ENCODE data around the gene RERE.

Gene RERE

GRCh38 chr1:8494681-8495080, 322.8 kb downstream of the RERE start:
- no peak for TF ChIP-seq JUND (IDR thresholded peaks at IDR 0.05; ENCODE audit: low read depth)
- DNase-seq (ENCODE audit: low read depth in 1 of 2, low spot score in 1 of 2) = no peak
- in situ Hi-C loops (cut with HindIII; ENCODE audit: low pct_unique_long_range_greater_than_20kb, low sequenced_read_pairs) = no loop called here

- no peak for TF ChIP-seq JUND (IDR thresholded peaks at IDR 0.05; ENCODE audit: low read depth)
- in situ Hi-C loops (cut with HindIII; ENCODE audit: low pct_unique_long_range_greater_than_20kb, low sequenced_read_pairs) = no loop called here
- no peak for DNase-seq (ENCODE audit: low read depth in 1 of 2, low spot score in 1 of 2)
Observed at GRCh38 chr1:8493916-8494540, 323.4 kb downstream of the RERE start.

- no peak for TF ChIP-seq JUND (IDR thresholded peaks at IDR 0.05; ENCODE audit: low read depth)
- no peak for DNase-seq (ENCODE audit: low read depth in 1 of 2, low spot score in 1 of 2)
- in situ Hi-C loops (cut with HindIII; ENCODE audit: low pct_unique_long_range_greater_than_20kb, low sequenced_read_pairs) = no loop called here
Observed at GRCh38 chr1:8487249-8487648, 330.2 kb downstream of the RERE start.

- TF ChIP-seq JUND (IDR thresholded peaks at IDR 0.05; ENCODE audit: low read depth) = no peak
- in situ Hi-C loops (cut with HindIII; ENCODE audit: low pct_unique_long_range_greater_than_20kb, low sequenced_read_pairs) = no loop called here
- DNase-seq (ENCODE audit: low read depth in 1 of 2, low spot score in 1 of 2) = no peak
Observed at GRCh38 chr1:8486047-8486446, 331.4 kb downstream of the RERE start.

DNA sequence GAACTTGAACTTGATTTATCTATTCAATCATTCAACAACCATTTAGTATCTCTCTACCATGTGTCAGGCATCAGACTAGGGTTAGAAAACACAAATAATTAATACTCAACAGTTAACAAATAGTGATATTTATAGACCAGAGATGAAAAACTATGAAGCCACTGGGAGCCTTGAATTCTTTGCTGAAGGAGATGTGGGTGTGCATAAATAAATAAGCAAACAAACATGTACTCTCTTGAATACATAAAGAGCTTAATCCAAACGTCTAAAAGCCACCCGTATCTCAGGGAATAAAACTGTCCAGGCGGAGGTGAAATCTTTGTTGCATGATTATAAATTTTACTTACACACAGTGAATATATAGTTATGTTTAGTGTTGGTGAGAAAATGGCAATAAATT, 333.9 kb downstream of the RERE start:
- in situ Hi-C loops (cut with HindIII; ENCODE audit: low pct_unique_long_range_greater_than_20kb, low sequenced_read_pairs) = no loop called here
- DNase-seq (ENCODE audit: low read depth in 1 of 2, low spot score in 1 of 2) = no peak
- no peak for TF ChIP-seq JUND (IDR thresholded peaks at IDR 0.05; ENCODE audit: low read depth)

- TF ChIP-seq JUND (IDR thresholded peaks at IDR 0.05; ENCODE audit: low read depth) = no peak
- no peak for DNase-seq (ENCODE audit: low read depth in 1 of 2, low spot score in 1 of 2)
- in situ Hi-C loops (cut with HindIII; ENCODE audit: low pct_unique_long_range_greater_than_20kb, low sequenced_read_pairs) = no loop called here
Observed at GRCh38 chr1:8482979-8483381, 334.5 kb downstream of the RERE start.

- DNase-seq (ENCODE audit: low read depth in 1 of 2, low spot score in 1 of 2) = no peak
- in situ Hi-C loops (cut with HindIII; ENCODE audit: low pct_unique_long_range_greater_than_20kb, low sequenced_read_pairs) = no loop called here
- no peak for TF ChIP-seq JUND (IDR thresholded peaks at IDR 0.05; ENCODE audit: low read depth)
Observed at GRCh38 chr1:8481650-8482380, 335.6 kb downstream of the RERE start.

- DNase-seq (ENCODE audit: low read depth in 1 of 2, low spot score in 1 of 2) = no peak
- no peak for TF ChIP-seq JUND (IDR thresholded peaks at IDR 0.05; ENCODE audit: low read depth)
- in situ Hi-C loops (cut with HindIII; ENCODE audit: low pct_unique_long_range_greater_than_20kb, low sequenced_read_pairs) = no loop called here
Observed at GRCh38 chr1:8478566-8478965, 338.9 kb downstream of the RERE start.

DNA sequence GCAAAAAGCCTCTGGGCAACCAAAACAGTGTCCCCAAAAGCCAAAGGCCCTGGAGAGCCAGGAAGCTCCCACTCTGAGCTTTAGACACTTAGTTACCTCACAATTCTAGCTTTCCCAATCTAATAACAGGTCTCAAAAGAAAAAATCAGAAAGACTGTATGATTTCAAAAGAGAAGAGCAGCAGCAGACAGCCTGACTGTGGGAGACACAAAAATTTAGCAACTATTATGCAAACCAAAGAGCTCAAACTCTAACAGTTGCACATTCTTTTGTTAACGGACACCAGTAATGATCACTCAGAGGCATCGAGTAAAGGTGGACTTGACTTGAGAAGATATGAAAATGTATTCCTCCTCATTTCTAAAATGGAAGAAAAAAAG, 339.5 kb downstream of the RERE start:
- in situ Hi-C loops (cut with HindIII; ENCODE audit: low pct_unique_long_range_greater_than_20kb, low sequenced_read_pairs) = no loop called here
- DNase-seq (ENCODE audit: low read depth in 1 of 2, low spot score in 1 of 2) = no peak
- TF ChIP-seq JUND (IDR thresholded peaks at IDR 0.05; ENCODE audit: low read depth) = no peak

DNA sequence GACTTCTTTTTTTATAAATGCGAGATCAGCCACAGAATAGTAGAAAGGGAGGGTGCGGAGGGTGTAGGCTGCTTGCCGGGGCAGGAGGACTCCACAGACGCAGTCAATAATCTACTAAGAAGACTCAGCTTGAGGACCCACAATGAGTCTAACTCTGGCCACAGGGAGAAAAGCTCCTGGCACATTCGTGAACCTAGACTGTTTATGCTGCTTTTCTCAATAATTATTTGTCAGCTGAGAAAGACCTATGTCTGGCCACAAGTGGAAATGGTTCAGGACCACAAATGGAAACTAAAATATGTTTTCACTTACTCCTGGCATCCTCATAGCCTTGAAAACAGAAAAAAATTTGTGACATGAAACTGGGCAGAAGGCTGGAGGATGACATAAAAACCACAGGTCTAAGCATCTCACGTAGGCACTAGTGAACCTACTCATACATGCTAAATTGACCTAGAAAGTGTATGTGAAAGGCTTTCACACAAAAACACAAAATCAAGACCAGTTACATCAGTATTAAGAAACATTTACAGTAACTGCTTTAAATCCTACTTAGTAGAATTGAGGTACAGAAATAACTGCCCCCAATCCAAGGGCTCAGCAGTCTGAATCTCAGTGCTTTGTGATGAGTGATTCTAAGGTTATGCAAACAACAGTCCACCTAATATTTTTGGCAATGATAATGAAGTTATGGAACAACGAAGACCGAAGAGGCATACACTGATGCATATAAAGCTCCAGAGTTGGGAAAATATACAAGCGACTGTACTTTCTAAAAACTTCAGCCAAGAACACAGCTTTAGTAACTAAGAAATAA, 340.1 kb downstream of the RERE start:
- in situ Hi-C loops (cut with HindIII; ENCODE audit: low pct_unique_long_range_greater_than_20kb, low sequenced_read_pairs) = no loop called here
- TF ChIP-seq JUND (IDR thresholded peaks at IDR 0.05; ENCODE audit: low read depth) = no peak
- no peak for DNase-seq (ENCODE audit: low read depth in 1 of 2, low spot score in 1 of 2)

DNA sequence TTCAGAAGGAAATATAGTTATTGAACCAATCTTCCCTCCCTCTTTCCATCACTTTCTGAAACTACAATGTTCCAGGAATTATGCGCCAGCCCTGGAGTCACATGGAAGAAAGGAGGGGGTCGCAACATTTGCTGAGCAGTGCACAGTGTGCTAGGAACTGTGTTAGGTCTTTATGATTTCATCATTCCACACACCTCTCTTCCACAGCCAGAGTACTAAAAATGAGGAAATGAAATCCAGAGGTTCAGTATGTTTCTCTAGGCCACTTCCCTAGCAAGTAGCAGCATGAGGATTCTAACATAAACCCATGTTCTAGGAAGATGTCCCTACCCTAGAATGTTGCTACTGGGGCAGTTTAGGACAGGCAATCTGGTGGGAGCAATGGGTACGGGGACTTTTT, 341.4 kb downstream of the RERE start:
- in situ Hi-C loops (cut with HindIII; ENCODE audit: low pct_unique_long_range_greater_than_20kb, low sequenced_read_pairs) = no loop called here
- no peak for DNase-seq (ENCODE audit: low read depth in 1 of 2, low spot score in 1 of 2)
- TF ChIP-seq JUND (IDR thresholded peaks at IDR 0.05; ENCODE audit: low read depth) = no peak

- in situ Hi-C loops (cut with HindIII; ENCODE audit: low pct_unique_long_range_greater_than_20kb, low sequenced_read_pairs) = no loop called here
- TF ChIP-seq JUND (IDR thresholded peaks at IDR 0.05; ENCODE audit: low read depth) = no peak
- no peak for DNase-seq (ENCODE audit: low read depth in 1 of 2, low spot score in 1 of 2)
Observed at GRCh38 chr1:8474369-8474768, 343.1 kb downstream of the RERE start.

GRCh38 chr1:8473891-8474300, 343.5 kb downstream of the RERE start:
- in situ Hi-C loops (cut with HindIII; ENCODE audit: low pct_unique_long_range_greater_than_20kb, low sequenced_read_pairs) = no loop called here
- DNase-seq (ENCODE audit: low read depth in 1 of 2, low spot score in 1 of 2) = no peak
- no peak for TF ChIP-seq JUND (IDR thresholded peaks at IDR 0.05; ENCODE audit: low read depth)
